Keratinocyte (primary cell): ENCODE data around the gene LCN10.

ENCODE experiments used
- CTCF ChIP-seq, 3 experiments: IDR thresholded peaks in 1 of 3; conservative IDR thresholded peaks in 1 of 3; optimal IDR thresholded peaks in 1 of 3; 2 replicates in 2 of 3; 3 replicates in 1 of 3; pipeline versions ENCODE3 to v1.5.1; 2011; ENCODE audit warnings: low read length in 3 of 3, mild to moderate bottlenecking in 3 of 3, moderate library complexity in 2 of 3, control low read depth in 1 of 3, inconsistent platforms in 1 of 3; ENCODE audit not compliant: insufficient read depth in 2 of 3; ENCODE audit errors: extremely low read depth in 1 of 3
- EZH2 ChIP-seq: IDR thresholded peaks from one replicate; pipeline ENCODE4 v1.6.1; 2012; ENCODE audit warnings: inconsistent platforms, mild to moderate bottlenecking, low read length, moderate library complexity

- TF ChIP-seq CTCF (optimal IDR thresholded peaks at IDR 0.05 in 1 of 3, IDR thresholded peaks at IDR 0.05 in 1 of 3, conservative IDR thresholded peaks at IDR 0.05 in 1 of 3; ENCODE audit: extremely low read depth in 1 of 3, insufficient read depth in 2 of 3, low read length in 3 of 3) (no peak), EZH2 (no peak)
Measured at GRCh38 chr9:136723989-136724388, 18.8 kb downstream of the LCN10 start.
